HG02981 (cell line): ENCODE results near the gene TFIP11.
"Not testable (repeated sequence)": the region's sequence is repeated elsewhere in the genome, so short reads cannot be mapped to it uniquely, and the experiment has no call there.

ENCODE experiments used
- ATAC-seq: cut with Tn5 transposase; IDR thresholded peaks from one replicate; pipeline ENCODE4 v1.9.1; 2021; ENCODE audit warnings: mild to moderate bottlenecking, moderate library complexity; ENCODE audit not compliant: unreplicated experiment

The TFIP11 gene

GRCh38 chr22:26542831-26543230 is 30.6 kb upstream of the TFIP11 start:
- no peak for ATAC-seq

GRCh38 chr22:26541167-26541819 is 29.0 kb upstream of the TFIP11 start:
- ATAC-seq = no peak

GRCh38 chr22:26540119-26540518 is 27.8 kb upstream of the TFIP11 start:
- ATAC-seq = no peak

GRCh38 chr22:26536762-26537134 is 24.5 kb upstream of the TFIP11 start:
- ATAC-seq = no peak

GRCh38 chr22:26536056-26536761 is 23.9 kb upstream of the TFIP11 start:
- no peak for ATAC-seq

GRCh38 chr22:26535603-26535908 is 23.3 kb upstream of the TFIP11 start:
- ATAC-seq = no peak

- ATAC-seq = no peak
Observed at GRCh38 chr22:26534874-26535602, 22.8 kb upstream of the TFIP11 start.

GRCh38 chr22:26534171-26534855 is 22.0 kb upstream of the TFIP11 start:
- no peak for ATAC-seq

GRCh38 chr22:26529345-26529744 is 17.1 kb upstream of the TFIP11 start:
- no peak for ATAC-seq

GRCh38 chr22:26528518-26528917 is 16.2 kb upstream of the TFIP11 start:
- ATAC-seq = not testable (repeated sequence)

- no peak for ATAC-seq
Observed at GRCh38 chr22:26527574-26528465, 15.5 kb upstream of the TFIP11 start.

- no peak for ATAC-seq
Observed at GRCh38 chr22:26527167-26527566, 14.9 kb upstream of the TFIP11 start.

- no peak for ATAC-seq
Observed at GRCh38 chr22:26525946-26526564, 13.8 kb upstream of the TFIP11 start.

- no peak for ATAC-seq
Observed at GRCh38 chr22:26524870-26525269, 12.6 kb upstream of the TFIP11 start.

- ATAC-seq = no peak
Observed at GRCh38 chr22:26522592-26522991, 10.3 kb upstream of the TFIP11 start.

- ATAC-seq = no peak
Observed at GRCh38 chr22:26522012-26522411, 9.7 kb upstream of the TFIP11 start.

- ATAC-seq = no peak
Observed at GRCh38 chr22:26517429-26517828, 5.2 kb upstream of the TFIP11 start.

- no peak for ATAC-seq
Observed at GRCh38 chr22:26516503-26516902, 4.2 kb upstream of the TFIP11 start.

GRCh38 chr22:26515931-26516330 is 3.7 kb upstream of the TFIP11 start:
- no peak for ATAC-seq
